Stimulated activated CD4-positive, alpha-beta T cell treated with anti-CD3 and anti-CD28 coated beads, TNF-alpha, amount 100 ng/mL, for 48 hours (primary cell): ENCODE data around the gene KIF18B.

ENCODE experiments used
- DNase-seq, 3 donors: peaks; one replicate each; pipeline ENCODE4 v3.0.0-alpha.2; 2020; ENCODE audit warnings: low read depth in 3 of 3

KIF18B gene

GRCh38 chr17:44919411-44919810 lies 28.2 kb downstream of the KIF18B start:
- DNase-seq = no peak

- no peak for DNase-seq
Observed at GRCh38 chr17:44918006-44918405, 29.6 kb downstream of the KIF18B start.

DNA sequence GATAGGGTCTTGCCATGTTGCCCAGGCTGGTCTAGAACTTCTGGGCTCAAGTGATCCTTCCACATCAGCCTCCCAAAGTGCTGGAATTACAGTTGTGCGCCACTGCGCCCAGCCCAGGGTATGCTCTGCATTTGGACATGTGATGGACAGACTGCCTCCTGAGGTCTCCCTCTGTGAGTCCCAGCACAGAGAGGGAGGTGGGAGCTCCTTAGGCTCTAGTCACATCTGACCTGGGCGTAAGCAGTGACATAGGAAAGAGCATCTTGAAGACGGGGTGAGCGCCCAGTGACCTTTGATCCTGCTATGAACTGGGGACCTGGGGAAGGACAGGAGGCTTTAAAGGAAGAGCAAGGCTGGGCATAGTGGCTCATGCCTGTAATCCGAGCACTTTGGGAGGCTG lies 30.1 kb downstream of the KIF18B start:
- no peak for DNase-seq

DNA sequence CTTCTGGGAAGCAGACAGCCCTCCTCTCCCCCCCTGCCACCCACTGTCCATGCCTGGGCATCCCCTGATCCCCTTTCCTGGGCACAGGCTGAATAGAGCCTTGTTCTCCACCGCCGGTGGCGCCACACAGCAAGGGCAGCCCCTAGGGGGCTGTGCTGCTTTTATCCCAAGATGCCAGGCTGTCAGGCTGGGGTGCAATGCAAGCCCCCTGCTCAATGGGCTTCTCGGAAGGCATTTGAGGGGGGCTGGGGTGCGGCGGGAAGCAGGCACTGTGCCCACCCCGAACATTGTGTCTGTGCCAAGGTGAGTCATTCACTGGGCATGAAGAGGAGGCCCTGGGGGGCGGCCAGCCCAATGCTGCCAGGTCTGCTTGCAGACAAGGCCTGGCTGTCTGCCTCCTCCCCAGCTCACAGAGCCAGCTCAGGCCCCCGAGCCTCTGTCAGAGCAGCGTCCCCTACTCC lies 30.8 kb downstream of the KIF18B start:
- no peak for DNase-seq

GRCh38 chr17:44915862-44916780 lies 31.5 kb downstream of the KIF18B start:
- no peak for DNase-seq

DNA sequence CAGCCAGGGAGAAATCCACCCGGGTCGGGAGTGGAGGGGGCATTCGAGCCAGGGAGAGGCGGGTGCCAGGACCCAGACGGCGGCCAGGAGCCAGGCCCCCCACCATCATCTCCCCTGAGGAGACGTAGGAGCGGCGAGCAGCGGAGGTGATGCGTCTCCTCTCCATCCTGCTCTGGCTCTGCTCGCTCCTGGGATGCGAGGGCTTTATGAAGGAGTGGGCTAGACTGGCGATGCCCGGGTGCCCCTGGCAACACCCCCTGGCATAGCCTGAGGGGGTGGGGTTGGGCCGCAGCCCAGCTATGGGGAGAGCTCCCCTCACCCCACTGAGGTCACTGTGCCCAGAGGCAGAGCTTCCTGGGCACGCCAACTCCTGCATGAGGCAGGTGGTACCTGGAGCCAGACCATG lies 32.2 kb downstream of the KIF18B start, which contains the start of gene GFAP:
TSS of gene GFAP (minus strand) at position 180 of the 406 bp plus-strand sequence. CDS start at position 166, 14 bp downstream.
- DNase-seq = no peak

GRCh38 chr17:44914698-44915271 lies 32.8 kb downstream of the KIF18B start:
- no peak for DNase-seq

DNA sequence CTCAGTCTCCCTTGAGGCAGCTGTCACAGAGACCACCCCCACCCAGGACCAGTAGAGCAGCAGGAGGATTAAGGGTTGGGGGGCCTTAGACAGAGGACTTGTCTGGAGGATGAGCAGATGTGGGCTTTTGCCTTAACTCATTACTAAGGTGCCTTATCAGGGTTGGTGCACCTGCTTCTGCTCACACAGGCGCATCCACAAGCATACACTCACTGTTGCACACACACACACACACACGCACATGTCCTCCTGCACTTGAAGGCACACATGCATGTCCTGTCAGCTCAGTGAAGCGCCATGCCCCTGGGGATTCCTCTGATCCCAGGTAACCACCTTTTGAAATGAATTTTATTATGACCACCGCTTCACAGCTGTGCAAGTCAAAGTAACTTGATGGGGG lies 33.4 kb downstream of the KIF18B start:
- DNase-seq = no peak

DNA sequence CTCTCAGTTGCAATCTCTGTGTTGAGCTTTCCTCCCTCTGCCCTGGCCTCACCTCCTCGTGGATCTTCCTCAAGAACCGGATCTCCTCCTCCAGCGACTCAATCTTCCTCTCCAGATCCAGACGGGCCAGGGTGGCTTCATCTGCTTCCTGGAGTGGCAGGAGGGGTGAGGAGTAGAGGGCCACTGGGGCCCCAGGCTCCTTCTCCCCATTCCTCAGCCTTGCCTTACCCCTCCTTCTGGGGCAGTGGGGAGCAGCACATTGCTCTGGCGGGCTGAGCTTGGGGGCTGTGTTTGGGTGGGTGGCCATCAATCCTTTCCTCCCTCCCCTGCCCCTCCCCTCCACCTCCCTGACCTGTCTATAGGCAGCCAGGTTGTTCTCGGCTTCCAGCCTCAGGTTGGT lies 33.9 kb downstream of the KIF18B start:
- no peak for DNase-seq

DNA sequence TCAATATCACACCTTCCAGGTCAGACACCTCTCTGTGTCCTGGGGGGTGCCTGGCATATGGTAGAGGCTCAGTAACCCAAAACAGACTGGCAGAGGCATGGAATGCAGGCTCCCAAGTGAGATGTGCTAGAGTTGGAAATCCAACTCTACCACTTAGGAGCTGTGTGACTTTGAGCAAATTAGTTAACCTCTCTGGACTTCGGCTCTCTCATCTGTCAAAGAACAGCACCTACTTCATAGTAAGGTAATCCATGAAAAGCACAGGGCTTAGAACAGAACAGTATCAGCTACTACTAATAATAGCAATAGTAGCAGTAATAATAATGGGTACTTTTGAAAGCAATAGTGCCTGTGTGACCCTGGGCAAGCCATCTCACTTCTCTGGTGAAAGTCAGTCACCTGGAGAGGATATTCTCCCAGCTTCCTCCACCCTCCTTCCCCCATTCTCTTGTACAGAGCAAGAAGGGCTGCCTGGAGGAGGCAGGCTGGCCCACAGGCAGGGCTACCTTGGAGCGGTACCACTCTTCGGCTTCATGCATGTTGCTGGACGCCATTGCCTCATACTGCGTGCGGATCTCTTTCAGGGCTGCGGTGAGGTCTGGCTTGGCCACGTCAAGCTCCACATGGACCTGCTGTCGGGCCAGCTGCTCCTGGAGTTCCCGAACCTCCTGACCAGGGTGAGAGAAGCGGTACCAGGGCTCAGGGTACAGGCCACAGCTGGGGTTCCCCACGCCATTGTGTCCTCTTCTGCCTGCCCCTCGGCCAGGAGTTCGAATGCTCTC lies 34.6 kb downstream of the KIF18B start:
- DNase-seq = no peak

DNA sequence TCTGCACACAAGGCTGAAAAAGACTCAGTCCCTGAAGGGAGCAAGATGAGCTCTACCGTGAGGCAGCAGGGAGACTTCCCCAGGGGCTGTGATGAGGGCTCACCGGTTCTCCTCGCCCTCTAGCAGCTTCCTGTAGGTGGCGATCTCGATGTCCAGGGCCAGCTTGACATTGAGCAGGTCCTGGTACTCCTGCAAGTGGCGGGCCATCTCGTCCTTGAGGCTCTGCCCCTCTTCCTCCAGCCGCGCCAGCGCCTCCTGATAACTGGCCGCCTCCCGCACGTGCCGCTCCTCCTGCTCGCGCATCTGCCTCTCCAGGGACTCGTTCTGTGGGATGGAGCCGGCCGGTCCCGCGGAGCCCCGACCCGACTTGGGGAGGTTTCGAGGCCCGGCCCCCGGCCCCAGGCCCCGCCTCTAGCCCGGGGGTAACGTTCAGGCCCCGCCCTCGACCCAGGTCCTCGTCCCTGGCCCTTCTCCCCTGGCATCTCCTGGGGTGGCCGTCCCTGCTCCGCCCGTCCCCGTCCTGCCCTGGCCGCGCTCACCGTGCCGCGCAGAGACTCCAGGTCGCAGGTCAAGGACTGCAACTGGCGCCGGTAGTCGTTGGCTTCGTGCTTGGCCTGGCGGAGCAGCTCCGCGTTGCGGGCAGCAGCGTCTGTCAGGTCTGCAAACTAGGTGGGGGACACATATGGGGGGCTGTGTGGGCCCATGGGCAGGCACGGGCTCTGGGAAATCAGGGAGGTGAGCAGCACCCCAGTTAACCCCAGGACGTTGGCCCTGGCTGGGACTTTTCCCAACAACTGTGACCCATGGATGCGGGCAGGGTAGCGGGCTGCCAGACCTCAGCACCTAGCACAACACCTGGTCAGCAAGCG lies 36.2 kb downstream of the KIF18B start:
- DNase-seq = peak; percentile 23 to 29 (median 27)

DNA sequence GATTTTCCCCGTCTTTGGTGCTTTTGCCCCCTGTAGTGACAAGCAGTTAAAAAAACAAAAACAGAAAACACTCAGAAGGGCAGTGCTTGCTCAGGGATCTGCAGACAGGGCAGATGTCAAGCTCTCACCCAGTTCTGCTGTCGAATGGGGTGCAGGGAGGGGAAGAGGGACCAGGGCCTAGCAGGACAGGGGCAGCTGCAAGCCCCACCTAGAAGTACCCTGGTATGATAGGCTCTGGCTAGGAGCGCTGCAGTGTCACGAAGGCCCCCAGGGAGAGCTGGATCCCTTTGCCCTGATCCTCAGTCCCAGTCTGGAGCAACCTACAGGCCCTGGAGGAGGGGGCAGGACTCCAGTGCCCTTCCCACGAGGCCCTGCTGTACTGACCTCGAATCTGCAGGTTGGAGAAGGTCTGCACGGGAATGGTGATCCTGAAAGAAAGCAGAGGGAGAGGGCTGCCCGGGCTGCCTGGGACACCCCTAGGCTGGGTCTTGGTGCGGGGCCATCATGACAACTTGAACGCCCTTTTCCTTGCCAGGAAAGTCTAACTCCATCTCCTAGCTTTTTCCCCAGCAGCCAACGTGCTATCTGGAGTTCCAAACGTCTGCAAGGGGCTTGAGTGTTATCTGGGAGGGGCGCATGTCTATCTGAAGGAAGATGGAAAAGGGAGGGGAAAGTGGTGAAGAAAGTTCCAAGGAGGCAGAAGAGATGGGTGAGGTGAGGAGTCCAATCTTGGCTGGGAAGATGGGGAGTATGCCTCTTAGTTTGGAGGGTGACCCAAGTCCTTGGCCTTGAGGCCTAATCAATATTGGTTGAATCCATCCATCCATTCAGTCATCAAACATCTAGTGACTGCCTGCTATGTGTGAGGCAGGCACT lies 37.1 kb downstream of the KIF18B start:
- DNase-seq = no peak

DNA sequence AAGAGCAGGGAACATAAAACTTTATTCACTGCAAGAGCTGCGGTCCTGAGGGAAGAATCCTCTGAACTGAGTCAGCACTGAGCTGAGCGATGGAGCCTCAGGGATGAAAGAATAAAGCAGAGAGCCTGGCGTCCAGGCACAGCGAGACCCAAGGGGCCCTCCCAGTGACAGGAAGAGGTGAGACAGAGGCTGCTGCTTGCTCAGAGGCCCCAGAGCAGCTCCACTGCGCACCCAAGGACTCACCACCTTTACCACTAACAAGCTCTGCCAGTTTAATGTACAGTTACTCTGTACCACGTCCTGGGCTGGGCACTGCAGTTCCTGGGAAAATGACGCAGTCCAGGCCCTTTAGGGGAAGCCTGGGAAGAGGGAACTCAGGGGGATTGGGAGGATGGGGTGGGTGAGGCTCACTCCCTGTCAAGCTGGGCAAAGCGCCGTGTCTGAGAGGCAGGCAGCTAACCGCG lies 37.9 kb downstream of the KIF18B start:
- no peak for DNase-seq

- no peak for DNase-seq
Observed at GRCh38 chr17:44908761-44909326, 38.7 kb downstream of the KIF18B start.

DNA sequence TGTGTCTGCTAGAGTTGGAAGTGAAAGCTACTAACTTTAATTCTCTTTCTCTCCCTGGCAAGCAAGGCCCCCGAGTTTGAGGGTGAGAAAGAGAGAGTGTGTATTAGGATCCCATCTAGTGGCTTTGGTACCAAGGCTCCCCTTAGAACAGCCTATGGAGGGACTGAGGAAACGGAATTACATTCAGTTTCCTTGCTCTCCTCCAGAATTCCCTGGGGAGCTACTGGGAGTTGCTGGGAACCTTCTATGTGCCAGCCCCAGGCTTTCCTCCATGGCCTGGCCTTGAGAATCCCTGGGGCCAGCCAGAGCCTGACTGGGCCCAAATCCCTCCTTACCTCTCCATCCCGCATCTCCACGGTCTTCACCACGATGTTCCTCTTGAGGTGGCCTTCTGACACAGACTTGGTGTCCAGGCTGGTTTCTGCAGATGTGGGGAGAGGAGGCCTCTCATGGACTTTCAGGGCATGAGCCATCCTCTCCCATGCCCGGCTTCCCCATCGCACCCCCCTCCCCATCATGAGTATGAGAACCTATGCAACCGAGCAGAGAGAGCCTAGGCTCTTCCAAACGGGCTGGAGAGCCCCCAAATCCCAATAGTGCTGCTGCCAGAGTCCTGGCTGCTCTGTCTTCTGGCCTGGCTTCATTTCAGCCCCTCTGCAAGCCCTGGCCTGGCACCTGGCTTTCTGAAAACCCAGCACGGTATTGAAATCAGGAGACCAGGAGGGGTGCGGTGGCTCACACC lies 39.7 kb downstream of the KIF18B start:
- DNase-seq = no peak

- DNase-seq = no peak
Observed at GRCh38 chr17:44906763-44907728, 40.5 kb downstream of the KIF18B start.

DNA sequence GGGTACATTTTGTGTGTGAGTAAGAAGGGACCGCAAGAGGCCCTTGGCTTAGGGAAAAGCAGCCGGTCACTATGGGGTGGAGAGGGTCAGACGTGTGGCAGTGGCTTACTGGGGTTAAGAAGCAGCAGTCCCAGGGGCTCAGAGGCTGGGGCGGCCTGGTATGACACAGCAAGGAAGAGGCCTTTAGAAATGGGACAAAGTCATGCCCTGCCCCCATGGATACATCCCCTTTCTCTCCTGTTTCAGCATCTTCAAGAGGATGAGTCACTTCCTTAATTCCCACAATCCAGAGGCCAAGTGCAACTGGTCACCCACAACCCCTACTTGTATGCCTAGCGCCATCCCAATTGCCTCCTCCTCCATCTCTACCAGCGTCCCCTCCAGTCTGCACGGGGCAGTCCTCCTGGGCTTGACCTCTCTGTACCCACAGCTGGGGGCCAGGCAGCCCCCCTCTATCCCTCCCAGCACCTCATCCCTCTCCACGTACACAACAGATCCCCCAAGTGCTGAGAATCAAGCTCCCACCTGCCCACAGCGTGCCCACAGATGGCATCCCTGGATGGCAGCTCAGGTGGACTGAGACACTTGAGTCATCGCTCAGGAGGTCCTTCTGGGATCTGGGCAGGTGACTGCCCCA lies 41.4 kb downstream of the KIF18B start:
- DNase-seq = no peak
